Glutamatergic neuron (in vitro differentiated cells): ENCODE measurements around the gene OTUD3. TPM values are rescaled to one million over a fixed set of nuclear protein-coding genes. Genes with fewer than 3 reads are reported as not detected.
"Not testable (repeated sequence)": the region's sequence is repeated elsewhere in the genome, so short reads cannot be mapped to it uniquely, and the experiment has no call there.

Experiments
- DNase-seq: peaks from one replicate; pipeline ENCODE4 v3.0.0; 2022
- H3K27ac Mint-ChIP-seq: one replicate; pipeline ENCODE4 v1.8.0; 2020; ENCODE audit warnings: mild to moderate bottlenecking, mixed read lengths, inconsistent platforms; ENCODE audit not compliant: unreplicated experiment
- H3K27me3 Mint-ChIP-seq: one replicate; pipeline ENCODE4 v1.8.0; 2020; ENCODE audit warnings: mild to moderate bottlenecking, moderate library complexity, mixed read lengths, inconsistent platforms; ENCODE audit not compliant: unreplicated experiment
- H3K36me3 Mint-ChIP-seq: one replicate; pipeline ENCODE4 v1.8.0; 2020; ENCODE audit warnings: mild to moderate bottlenecking, mixed read lengths, inconsistent platforms; ENCODE audit not compliant: unreplicated experiment
- H3K4me1 Mint-ChIP-seq: one replicate; pipeline ENCODE4 v1.8.0; 2020; ENCODE audit warnings: mild to moderate bottlenecking, low read depth, mixed read lengths, inconsistent platforms; ENCODE audit not compliant: unreplicated experiment
- H3K4me3 Mint-ChIP-seq: one replicate; pipeline ENCODE4 v1.8.0; 2020; ENCODE audit warnings: mild to moderate bottlenecking, mixed read lengths, inconsistent platforms; ENCODE audit not compliant: unreplicated experiment
- H3K9me3 Mint-ChIP-seq: one replicate; pipeline ENCODE4 v1.8.0; 2020; ENCODE audit warnings: mild to moderate bottlenecking, moderate library complexity, mixed read lengths, inconsistent platforms; ENCODE audit not compliant: unreplicated experiment
- CTCF ChIP-seq: fragments of 200-600 bp; sonication (generic); IDR thresholded peaks from one replicate; pipeline ENCODE4 v1.5.0; 2021; ENCODE audit not compliant: partially characterized antibody, unreplicated experiment
- total RNA-seq: library from RNA; stranded (reverse); fragmentation: NEBNext Ultra II Directional; extraction: Animal tissue kit (Norgen Biotek cat#: 25700); gene quantifications from one replicate; pipeline ENCODE4 v1.2.1, GENCODE V29; 2021; ENCODE audit not compliant: unreplicated experiment

The OTUD3 gene
- total RNA-seq, 1 donor from 2014 or later, result 11.4 TPM

- H3K27me3 Mint-ChIP-seq, result no peaks in the 10 kb centered on the region
- H3K36me3 Mint-ChIP-seq, result no peaks in the 10 kb centered on the region
- peaks cover 3% of the 10 kb centered on the region for H3K9me3 Mint-ChIP-seq
- no peak for TF ChIP-seq CTCF
- H3K4me3 Mint-ChIP-seq, result no peak overlapping the region
- no peak overlapping the region for H3K27ac Mint-ChIP-seq
- DNase-seq, result no peak
- H3K4me1 Mint-ChIP-seq, result no peaks in the 10 kb centered on the region
Measured at GRCh38 chr1:19844731-19845495, 37.3 kb upstream of the OTUD3 start.

GRCh38 chr1:19845555-19845954, 36.6 kb upstream of the OTUD3 start:
- DNase-seq, result no peak
- H3K4me1 Mint-ChIP-seq, result no peaks in the 10 kb centered on the region
- H3K9me3 Mint-ChIP-seq, result peaks cover 3% of the 10 kb centered on the region
- H3K36me3 Mint-ChIP-seq, result no peaks in the 10 kb centered on the region
- no peak overlapping the region for H3K4me3 Mint-ChIP-seq
- H3K27ac Mint-ChIP-seq, result no peak overlapping the region
- TF ChIP-seq CTCF, result no peak
- no peaks in the 10 kb centered on the region for H3K27me3 Mint-ChIP-seq

GRCh38 chr1:19846338-19846737, 35.9 kb upstream of the OTUD3 start:
- no peaks in the 10 kb centered on the region for H3K36me3 Mint-ChIP-seq
- no peaks in the 10 kb centered on the region for H3K27me3 Mint-ChIP-seq
- peaks cover 3% of the 10 kb centered on the region for H3K9me3 Mint-ChIP-seq
- DNase-seq, result no peak
- H3K27ac Mint-ChIP-seq, result no peak overlapping the region
- no peaks in the 10 kb centered on the region for H3K4me1 Mint-ChIP-seq
- H3K4me3 Mint-ChIP-seq, result no peak overlapping the region
- TF ChIP-seq CTCF, result no peak

- not testable (repeated sequence) for H3K4me3 Mint-ChIP-seq, H3K27me3 Mint-ChIP-seq, H3K27ac Mint-ChIP-seq, H3K36me3 Mint-ChIP-seq, DNase-seq, H3K4me1 Mint-ChIP-seq, H3K9me3 Mint-ChIP-seq
Measured at GRCh38 chr1:19847334-19847733, 34.9 kb upstream of the OTUD3 start.

- DNase-seq, H3K4me1 Mint-ChIP-seq, H3K9me3 Mint-ChIP-seq, H3K27ac Mint-ChIP-seq, H3K36me3 Mint-ChIP-seq, H3K27me3 Mint-ChIP-seq, H3K4me3 Mint-ChIP-seq: not testable (repeated sequence)
Measured at GRCh38 chr1:19849307-19849706, 32.9 kb upstream of the OTUD3 start.

- DNase-seq, result no peak
- no peak for TF ChIP-seq CTCF
Measured at GRCh38 chr1:19850214-19850613, 32.0 kb upstream of the OTUD3 start.

More at GRCh38 chr1:19850214-19850613, 32.0 kb upstream of the OTUD3 start:
- Mint-ChIP-seq H3K9me3 (no peaks in the 10 kb centered on the region), H3K27ac (no peak overlapping the region), H3K4me3 (no peak overlapping the region), H3K4me1 (no peaks in the 10 kb centered on the region), H3K27me3 (no peaks in the 10 kb centered on the region), H3K36me3 (no peaks in the 10 kb centered on the region)
